ENCODE results near the gene FILIP1L. TPM values are rescaled to one million over a fixed set of nuclear protein-coding genes. Genes with fewer than 3 reads are reported as not detected.

FILIP1L gene
- total RNA-seq, 1 experiment from 2014 or later, result 15.5 TPM

DNA sequence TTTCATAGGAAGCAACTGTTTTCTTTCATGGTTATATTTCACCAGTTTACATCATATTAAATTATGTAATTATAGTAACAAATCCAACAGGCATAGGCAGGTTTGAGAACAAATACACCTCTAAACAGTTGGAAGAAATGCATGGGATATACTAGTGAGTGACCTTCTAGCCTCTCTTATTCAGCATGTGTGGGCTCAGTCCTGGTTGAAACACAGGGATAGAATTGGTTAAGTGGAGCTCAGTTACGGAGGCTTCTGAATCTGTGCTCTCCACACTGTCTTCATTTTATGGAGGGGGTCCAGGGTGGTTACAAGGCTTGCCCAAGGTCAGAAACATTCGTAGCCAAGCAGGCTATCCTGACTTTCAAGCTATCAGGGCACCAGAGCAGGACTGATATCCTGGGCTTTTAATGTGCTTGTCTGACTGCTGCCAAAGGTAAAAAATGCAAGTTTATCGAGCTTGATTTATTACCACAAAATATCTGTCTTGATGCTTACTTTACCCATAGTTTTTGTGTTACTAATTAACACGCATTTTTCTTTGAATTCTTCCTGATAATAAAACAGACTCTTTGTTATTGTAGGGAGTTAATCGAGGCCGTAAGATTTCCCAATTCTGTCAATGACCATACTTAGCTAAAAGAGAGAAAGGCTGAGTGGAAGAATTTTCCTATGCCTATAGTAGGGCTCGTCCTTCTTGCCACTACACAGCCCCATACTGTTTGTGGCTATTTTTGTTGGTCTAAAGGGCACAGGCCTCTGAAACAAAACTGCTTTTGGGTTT lies 89.6 kb downstream of the FILIP1L start:
- Histone ChIP-seq H3K27me3 (replicated peaks; ENCODE audit: control insufficient read depth, insufficient read depth, low read length) (no peaks in the 10 kb centered on the region), H3K9me3 (no peaks in the 10 kb centered on the region), H3K4me1 (peaks cover 62% of the 10 kb centered on the region), H3K4me3 (ENCODE audit: low read depth, low read length) (no peak overlapping the region), H3K36me3 (ENCODE audit: control insufficient read depth, insufficient read depth, low read length) (no peaks in the 10 kb centered on the region; the same call in 1 of the 2 replicates)
- no peaks in the 10 kb centered on the region for H3K9me3 Mint-ChIP-seq (ENCODE audit: unreplicated experiment)
- peak overlapping the region; percentile 53 for H3K4me3 Mint-ChIP-seq (ENCODE audit: unreplicated experiment)
- no peaks in the 10 kb centered on the region for H3K36me3 Mint-ChIP-seq (ENCODE audit: insufficient read depth, unreplicated experiment)
- POLR2A ChIA-PET, result interaction anchor here (0.5 to 1.2 kb wide), 7 partner anchors 29 to 236 kb away, joined by 3 to 9 read pairs (median 3); partner anchors contain the start of gene TBC1D23
- no peaks in the 10 kb centered on the region for H3K27me3 Mint-ChIP-seq (ENCODE audit: insufficient read depth, unreplicated experiment)
- TF ChIP-seq, protein P1, sequence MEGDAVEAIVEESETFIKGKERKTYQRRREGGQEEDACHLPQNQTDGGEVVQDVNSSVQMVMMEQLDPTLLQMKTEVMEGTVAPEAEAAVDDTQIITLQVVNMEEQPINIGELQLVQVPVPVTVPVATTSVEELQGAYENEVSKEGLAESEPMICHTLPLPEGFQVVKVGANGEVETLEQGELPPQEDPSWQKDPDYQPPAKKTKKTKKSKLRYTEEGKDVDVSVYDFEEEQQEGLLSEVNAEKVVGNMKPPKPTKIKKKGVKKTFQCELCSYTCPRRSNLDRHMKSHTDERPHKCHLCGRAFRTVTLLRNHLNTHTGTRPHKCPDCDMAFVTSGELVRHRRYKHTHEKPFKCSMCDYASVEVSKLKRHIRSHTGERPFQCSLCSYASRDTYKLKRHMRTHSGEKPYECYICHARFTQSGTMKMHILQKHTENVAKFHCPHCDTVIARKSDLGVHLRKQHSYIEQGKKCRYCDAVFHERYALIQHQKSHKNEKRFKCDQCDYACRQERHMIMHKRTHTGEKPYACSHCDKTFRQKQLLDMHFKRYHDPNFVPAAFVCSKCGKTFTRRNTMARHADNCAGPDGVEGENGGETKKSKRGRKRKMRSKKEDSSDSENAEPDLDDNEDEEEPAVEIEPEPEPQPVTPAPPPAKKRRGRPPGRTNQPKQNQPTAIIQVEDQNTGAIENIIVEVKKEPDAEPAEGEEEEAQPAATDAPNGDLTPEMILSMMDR (IDR thresholded peaks at IDR 0.05; ENCODE audit: insufficient read depth in 1 of 2, low read depth in 1 of 2, low read length in 1 of 2, severe bottlenecking in 1 of 2, unreplicated experiment in 1 of 2), result no peak
- BruUV-seq (replicated peaks), result TSS peak; percentile 47
- CTCF ChIA-PET, result interaction anchor here (0.6 to 0.8 kb wide), 3 partner anchors 86 to 229 kb away, joined by 3 read pairs; no protein-coding TSS in a partner anchor
- DNase-seq, result peak; percentile 43 to 67
- intact Hi-C loops (cut with micrococcal nuclease; ENCODE audit: unreplicated experiment), result loop anchor here (1.0 to 2.0 kb wide), 3 partner anchors 10 to 52 kb away; no protein-coding TSS in a partner anchor
- peaks cover 27% of the 10 kb centered on the region for H3K4me1 Mint-ChIP-seq (ENCODE audit: low read depth, unreplicated experiment)
- H3K27ac Mint-ChIP-seq (ENCODE audit: unreplicated experiment), result no peak overlapping the region

DNA sequence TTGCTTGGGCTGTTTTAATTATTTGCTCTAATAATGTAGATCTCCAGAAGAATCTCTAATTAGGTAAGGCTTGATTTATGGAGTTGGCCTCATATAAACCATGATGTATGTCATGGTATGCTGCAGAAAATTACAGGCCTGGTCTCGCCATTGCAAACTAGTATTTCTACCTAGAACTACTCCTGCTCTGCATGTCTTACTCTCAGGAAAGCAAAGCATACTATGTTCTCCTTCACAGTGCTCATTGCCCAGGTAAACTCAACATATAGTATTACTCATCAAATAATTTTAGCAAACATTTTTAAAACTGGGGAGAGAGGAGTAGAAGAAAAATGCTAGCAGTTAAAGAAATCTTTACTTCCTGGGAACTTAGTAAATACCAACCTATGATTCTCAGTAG lies 90.7 kb downstream of the FILIP1L start:
- Histone ChIP-seq H3K9me3 (no peaks in the 10 kb centered on the region), H3K36me3 (ENCODE audit: control insufficient read depth, insufficient read depth, low read length) (no peaks in the 10 kb centered on the region; the same call in 1 of the 2 replicates), H3K4me3 (ENCODE audit: low read depth, low read length) (no peak overlapping the region), H3K4me1 (peaks cover 53% of the 10 kb centered on the region), H3K27me3 (replicated peaks; ENCODE audit: control insufficient read depth, insufficient read depth, low read length) (no peaks in the 10 kb centered on the region)
- TF ChIP-seq, protein P1 (IDR thresholded peaks at IDR 0.05; ENCODE audit: insufficient read depth in 1 of 2, low read depth in 1 of 2, low read length in 1 of 2, severe bottlenecking in 1 of 2, unreplicated experiment in 1 of 2), result no peak
- Mint-ChIP-seq H3K9me3 (ENCODE audit: unreplicated experiment) (no peaks in the 10 kb centered on the region), H3K27ac (ENCODE audit: unreplicated experiment) (no peak overlapping the region), H3K36me3 (ENCODE audit: insufficient read depth, unreplicated experiment) (no peaks in the 10 kb centered on the region), H3K27me3 (ENCODE audit: insufficient read depth, unreplicated experiment) (no peaks in the 10 kb centered on the region), H3K4me1 (ENCODE audit: low read depth, unreplicated experiment) (peaks cover 27% of the 10 kb centered on the region), H3K4me3 (ENCODE audit: unreplicated experiment) (no peak overlapping the region)
- no peak for DNase-seq
- BruUV-seq (replicated peaks), result no TSS peak
- POLR2A ChIA-PET, result no interaction called here
- intact Hi-C loops (cut with micrococcal nuclease; ENCODE audit: unreplicated experiment), result no loop called here
- CTCF ChIA-PET, result no interaction called here

DNA sequence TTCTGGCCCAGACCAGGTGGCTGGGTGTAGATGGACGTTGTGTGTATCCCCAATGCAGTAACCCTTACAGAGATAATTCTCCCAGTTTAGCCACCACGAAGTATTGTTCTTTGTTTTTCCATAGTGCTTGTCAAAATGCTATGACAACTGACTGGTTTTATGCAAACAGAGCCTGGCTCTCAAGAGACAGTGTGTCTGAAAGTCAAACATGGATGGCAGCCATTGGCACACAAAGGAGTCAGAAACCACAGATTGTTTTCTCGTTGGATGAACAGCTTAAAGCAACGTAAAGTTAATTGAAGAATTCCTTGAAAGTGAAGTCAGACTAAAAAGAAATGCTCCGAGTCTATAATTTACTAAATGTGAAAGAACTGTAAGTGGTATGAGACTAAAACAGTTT lies 91.2 kb downstream of the FILIP1L start:
- no peak overlapping the region for H3K27ac Mint-ChIP-seq (ENCODE audit: unreplicated experiment)
- TF ChIP-seq, protein P1 (IDR thresholded peaks at IDR 0.05; ENCODE audit: insufficient read depth in 1 of 2, low read depth in 1 of 2, low read length in 1 of 2, severe bottlenecking in 1 of 2, unreplicated experiment in 1 of 2), result no peak
- DNase-seq, result no peak
- no peaks in the 10 kb centered on the region for H3K9me3 Mint-ChIP-seq (ENCODE audit: unreplicated experiment)
- H3K4me3 Mint-ChIP-seq (ENCODE audit: unreplicated experiment), result no peak overlapping the region
- Histone ChIP-seq H3K4me1 (peaks cover 49% of the 10 kb centered on the region), H3K36me3 (ENCODE audit: control insufficient read depth, insufficient read depth, low read length) (no peaks in the 10 kb centered on the region; the same call in 1 of the 2 replicates), H3K9me3 (no peaks in the 10 kb centered on the region), H3K27me3 (replicated peaks; ENCODE audit: control insufficient read depth, insufficient read depth, low read length) (no peaks in the 10 kb centered on the region), H3K4me3 (ENCODE audit: low read depth, low read length) (no peak overlapping the region)
- POLR2A ChIA-PET, result no interaction called here
- no peaks in the 10 kb centered on the region for H3K27me3 Mint-ChIP-seq (ENCODE audit: insufficient read depth, unreplicated experiment)
- no TSS peak for BruUV-seq (replicated peaks)
- intact Hi-C loops (cut with micrococcal nuclease; ENCODE audit: unreplicated experiment), result no loop called here
- H3K4me1 Mint-ChIP-seq (ENCODE audit: low read depth, unreplicated experiment), result peaks cover 27% of the 10 kb centered on the region
- CTCF ChIA-PET, result no interaction called here
- H3K36me3 Mint-ChIP-seq (ENCODE audit: insufficient read depth, unreplicated experiment), result no peaks in the 10 kb centered on the region
